Right atrium auricular region (tissue), 2 donors: ENCODE measurements around the gene GADL1. TPM values are rescaled to one million over a fixed set of nuclear protein-coding genes. Genes with fewer than 3 reads are reported as not detected.

Source experiments
- DNase-seq: peaks from one replicate; pipeline ENCODE4 v3.0.0-alpha.2; 2019; ENCODE audit warnings: low spot score
- H3K27ac ChIP-seq, 2 donors: fragments of 200-600 bp; sonication (generic); 1 replicate in 1 of 2; 2 replicates in 1 of 2; pipeline ENCODE4 v1.5.1; 2016 to 2019
- H3K27me3 ChIP-seq, 2 donors: fragments of 200-600 bp; sonication (generic); one replicate each; pipeline versions ENCODE4 v1.5.1 to v1.6.0; 2017 to 2019
- H3K36me3 ChIP-seq: fragments of 200-600 bp; sonication (generic); one replicate; pipeline ENCODE4 v1.5.1; 2016
- H3K4me1 ChIP-seq, 2 donors: fragments of 200-600 bp; sonication (generic); one replicate each; pipeline versions ENCODE4 v1.5.1 to v1.6.0; 2017 to 2019
- H3K4me3 ChIP-seq, 2 donors: fragments of 200-600 bp; sonication (generic); 1 replicate in 1 of 2; 2 replicates in 1 of 2; pipeline ENCODE4 v1.5.1; 2017 to 2019; ENCODE audit warnings: mild to moderate bottlenecking in 1 of 2, moderate library complexity in 1 of 2
- H3K9me3 ChIP-seq, 2 donors: fragments of 200-600 bp; sonication (generic); one replicate each; pipeline ENCODE4 v1.5.1; 2019
- CTCF ChIP-seq, 2 donors: fragments of 200-600 bp; sonication (generic); IDR thresholded peaks; one replicate each; pipeline ENCODE4 v1.5.1; 2019; ENCODE audit warnings: antibody characterized with exemption in 2 of 2
- total RNA-seq, 2 donors: library from RNA; depleted of rRNA; stranded (reverse); fragments of >200 nt; gene quantifications; one replicate each; pipeline ENCODE4 v1.1.0, GENCODE V29; 2016

GADL1 gene, protein sequence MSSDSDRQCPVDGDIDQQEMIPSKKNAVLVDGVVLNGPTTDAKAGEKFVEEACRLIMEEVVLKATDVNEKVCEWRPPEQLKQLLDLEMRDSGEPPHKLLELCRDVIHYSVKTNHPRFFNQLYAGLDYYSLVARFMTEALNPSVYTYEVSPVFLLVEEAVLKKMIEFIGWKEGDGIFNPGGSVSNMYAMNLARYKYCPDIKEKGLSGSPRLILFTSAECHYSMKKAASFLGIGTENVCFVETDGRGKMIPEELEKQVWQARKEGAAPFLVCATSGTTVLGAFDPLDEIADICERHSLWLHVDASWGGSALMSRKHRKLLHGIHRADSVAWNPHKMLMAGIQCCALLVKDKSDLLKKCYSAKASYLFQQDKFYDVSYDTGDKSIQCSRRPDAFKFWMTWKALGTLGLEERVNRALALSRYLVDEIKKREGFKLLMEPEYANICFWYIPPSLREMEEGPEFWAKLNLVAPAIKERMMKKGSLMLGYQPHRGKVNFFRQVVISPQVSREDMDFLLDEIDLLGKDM
- total RNA-seq, result not detected

- H3K4me3 ChIP-seq, result peak within 1 kb of the TSS; percentile 39 to 54
- H3K9me3 ChIP-seq, result no peaks in the 10 kb centered on the region
- no peaks in the 10 kb centered on the region for H3K27me3 ChIP-seq
- H3K36me3 ChIP-seq, result no peaks in the 10 kb centered on the region
- TF ChIP-seq CTCF (IDR thresholded peaks at IDR 0.05), result no peak
- peaks cover 0 to 8% of the 10 kb centered on the region in 2 donors for H3K4me1 ChIP-seq
- H3K27ac ChIP-seq, result no peak within 1 kb of the TSS
- DNase-seq, result no peak
These were observed at the start of gene GADL1 for GRCh38 chr3:30894521-30895251. GADL1 (minus strand) TSS chr3:30894661; CDS start chr3:30894614, 47 bp downstream.

DNA sequence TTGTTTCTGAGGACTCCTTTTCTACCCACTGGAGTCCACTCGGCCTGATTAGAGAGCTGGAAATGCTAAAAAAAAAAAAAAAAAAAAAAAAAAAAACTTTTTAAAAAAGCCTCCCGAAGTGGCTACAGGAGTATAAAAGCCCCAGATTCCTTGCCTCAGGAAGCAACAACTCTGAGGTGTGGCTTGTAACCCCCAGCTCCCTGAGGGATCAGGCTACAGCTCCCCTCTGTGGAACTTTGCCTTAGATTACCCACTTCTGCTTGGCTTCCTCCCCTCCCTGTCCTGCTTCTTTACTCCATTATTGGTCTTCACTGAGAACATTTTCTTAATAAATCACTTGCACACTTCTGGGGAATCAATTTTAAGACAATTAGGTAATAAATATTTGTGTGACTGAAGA lies 49.7 kb upstream of the GADL1 start:
- no peak for DNase-seq
- Histone ChIP-seq H3K4me3 (no peak overlapping the region), H3K27ac (no peak overlapping the region), H3K4me1 (no peaks in the 10 kb centered on the region), H3K9me3 (no peaks in the 10 kb centered on the region), H3K27me3 (no peaks in the 10 kb centered on the region), H3K36me3 (no peaks in the 10 kb centered on the region)
- no peak for TF ChIP-seq CTCF (IDR thresholded peaks at IDR 0.05)

- no peaks in the 10 kb centered on the region for H3K36me3 ChIP-seq
- no peaks in the 10 kb centered on the region for H3K4me1 ChIP-seq
- DNase-seq, result no peak
- no peaks in the 10 kb centered on the region for H3K27me3 ChIP-seq
- H3K9me3 ChIP-seq, result no peaks in the 10 kb centered on the region
- H3K4me3 ChIP-seq, result no peak overlapping the region
- TF ChIP-seq CTCF (IDR thresholded peaks at IDR 0.05), result no peak
- H3K27ac ChIP-seq, result no peak overlapping the region
These were observed 48.7 kb upstream of the GADL1 start for GRCh38 chr3:30943206-30943605.

- Histone ChIP-seq H3K27me3 (no peaks in the 10 kb centered on the region), H3K9me3 (no peaks in the 10 kb centered on the region), H3K36me3 (no peaks in the 10 kb centered on the region), H3K4me1 (no peaks in the 10 kb centered on the region), H3K27ac (no peak overlapping the region), H3K4me3 (no peak overlapping the region)
- TF ChIP-seq CTCF (IDR thresholded peaks at IDR 0.05), result no peak
- no peak for DNase-seq
These were observed 46.9 kb upstream of the GADL1 start for GRCh38 chr3:30941342-30941741.

- TF ChIP-seq CTCF (IDR thresholded peaks at IDR 0.05), result no peak
- Histone ChIP-seq H3K9me3 (no peaks in the 10 kb centered on the region), H3K27me3 (no peaks in the 10 kb centered on the region), H3K27ac (no peak overlapping the region), H3K4me3 (no peak overlapping the region), H3K36me3 (no peaks in the 10 kb centered on the region), H3K4me1 (no peaks in the 10 kb centered on the region)
- DNase-seq, result no peak
These were observed 46.3 kb upstream of the GADL1 start for GRCh38 chr3:30940740-30941139.
